ENCODE measurements around the gene DAZAP2. TPM values are rescaled to one million over a fixed set of nuclear protein-coding genes. Genes with fewer than 3 reads are reported as not detected.
A peak's percentile ranks its signal among the peaks of the same experiment; 100 is the strongest.
"Not testable (repeated sequence)": the region's sequence is repeated elsewhere in the genome, so short reads cannot be mapped to it uniquely, and the experiment has no call there.

DAZAP2 gene
- total and polyA plus RNA-seq, 2 donors = 169 to 279 TPM

GRCh38 chr12:51247523-51248206, 9.0 kb downstream of the DAZAP2 start:
- Histone ChIP-seq H3K36me3 (ENCODE audit: control insufficient read depth in 2 of 2, insufficient read depth in 2 of 2, low read length in 1 of 2) (peaks cover 23 to 24% of the 10 kb centered on the region in 2 donors), H3K4me1 (ENCODE audit: control insufficient read depth in 2 of 2, insufficient read depth in 2 of 2, low read length in 2 of 2) (peaks cover 7 to 17% of the 10 kb centered on the region in 2 donors), H3K27me3 (ENCODE audit: control insufficient read depth in 2 of 2, insufficient read depth in 1 of 2, low read length in 1 of 2) (no peaks in the 10 kb centered on the region), H3K27ac (ENCODE audit: low read depth in 1 of 2, low read length in 1 of 2) (no peak overlapping the region), H3K9me3 (ENCODE audit: control insufficient read depth in 2 of 2, insufficient read depth in 1 of 2, low read length in 1 of 2) (peaks cover 0 to 4% of the 10 kb centered on the region in 2 donors), H3K4me3 (ENCODE audit: low read length in 2 of 2) (no peak overlapping the region)
- 89% methylated on average over 14 of the region's 14 CpGs for WGBS
- DNase-seq (ENCODE audit: low read depth in 6 of 9, low spot score in 9 of 9) = no peak

- Histone ChIP-seq H3K9me3 (ENCODE audit: control insufficient read depth in 2 of 2, insufficient read depth in 1 of 2, low read length in 1 of 2) (peaks cover 0 to 4% of the 10 kb centered on the region in 2 donors), H3K27me3 (ENCODE audit: control insufficient read depth in 2 of 2, insufficient read depth in 1 of 2, low read length in 1 of 2) (no peaks in the 10 kb centered on the region), H3K27ac (ENCODE audit: low read depth in 1 of 2, low read length in 1 of 2) (no peak overlapping the region), H3K4me1 (ENCODE audit: control insufficient read depth in 2 of 2, insufficient read depth in 2 of 2, low read length in 2 of 2) (no peaks in the 10 kb centered on the region), H3K36me3 (ENCODE audit: control insufficient read depth in 2 of 2, insufficient read depth in 2 of 2, low read length in 1 of 2) (peaks cover 0 to under 1% of the 10 kb centered on the region in 2 donors), H3K4me3 (ENCODE audit: low read length in 2 of 2) (no peak overlapping the region)
- 100% methylated on average over 1 of the region's 1 CpG for WGBS
- DNase-seq (ENCODE audit: low read depth in 6 of 9, low spot score in 9 of 9) = no peak
Observed at GRCh38 chr12:51253276-51253675, 14.7 kb downstream of the DAZAP2 start.

DNA sequence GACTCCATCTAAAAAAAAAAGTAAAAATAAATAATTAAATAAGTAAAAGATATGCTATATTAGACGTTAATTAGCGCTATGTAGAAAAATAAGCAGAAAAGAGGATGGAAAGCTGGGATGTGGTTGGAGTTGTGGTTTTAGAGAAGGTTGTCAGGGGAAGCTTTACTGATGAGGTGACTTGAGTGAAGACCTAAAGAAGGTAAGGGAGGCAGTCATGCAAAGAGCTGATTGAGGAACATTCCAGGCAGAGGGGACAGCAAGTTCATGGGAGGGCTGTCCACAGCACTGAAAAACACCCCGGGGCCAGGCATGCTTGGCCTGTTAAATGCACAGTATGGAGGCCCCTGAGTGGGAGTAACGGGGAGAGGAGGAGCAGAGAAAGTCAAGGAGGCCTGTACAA, 15.9 kb downstream of the DAZAP2 start:
- WGBS = 71% methylated on average over 4 of the region's 4 CpGs
- H3K36me3 ChIP-seq (ENCODE audit: control insufficient read depth in 2 of 2, insufficient read depth in 2 of 2, low read length in 1 of 2) = no peaks in the 10 kb centered on the region
- no peak overlapping the region for H3K4me3 ChIP-seq (ENCODE audit: low read length in 2 of 2)
- no peaks in the 10 kb centered on the region for H3K27me3 ChIP-seq (ENCODE audit: control insufficient read depth in 2 of 2, insufficient read depth in 1 of 2, low read length in 1 of 2)
- no peak overlapping the region for H3K27ac ChIP-seq (ENCODE audit: low read depth in 1 of 2, low read length in 1 of 2)
- H3K4me1 ChIP-seq (ENCODE audit: control insufficient read depth in 2 of 2, insufficient read depth in 2 of 2, low read length in 2 of 2) = no peaks in the 10 kb centered on the region
- no peaks in the 10 kb centered on the region for H3K9me3 ChIP-seq (ENCODE audit: control insufficient read depth in 2 of 2, insufficient read depth in 1 of 2, low read length in 1 of 2)
- DNase-seq (ENCODE audit: low read depth in 6 of 9, low spot score in 9 of 9) = no peak

DNA sequence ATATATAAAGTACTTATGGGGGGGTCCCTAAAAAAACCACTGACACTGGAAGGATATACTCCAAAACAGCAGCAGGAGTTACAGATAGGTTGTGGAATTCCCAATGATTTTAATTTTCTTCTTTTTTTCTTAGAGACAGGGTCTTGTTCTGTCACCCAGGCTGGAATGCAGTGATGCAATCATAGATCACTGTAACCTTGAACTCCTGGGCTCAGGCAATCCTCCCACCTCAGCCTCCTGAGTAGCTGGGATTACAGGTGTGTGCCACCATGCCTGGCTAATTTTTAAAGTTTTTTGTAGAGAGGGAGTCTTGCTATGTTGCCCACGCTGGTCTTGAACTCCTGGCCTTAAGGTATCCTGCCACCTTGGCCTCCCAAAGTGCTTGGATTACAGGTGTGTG, 21.0 kb downstream of the DAZAP2 start:
- not testable (repeated sequence) for H3K36me3 ChIP-seq (ENCODE audit: control insufficient read depth in 2 of 2, insufficient read depth in 2 of 2, low read length in 1 of 2)
- 98% methylated on average over 1 of the region's 1 CpG for WGBS

GRCh38 chr12:51262758-51263177, 24.1 kb downstream of the DAZAP2 start:
- Histone ChIP-seq H3K27me3 (ENCODE audit: control insufficient read depth in 2 of 2, insufficient read depth in 1 of 2, low read length in 1 of 2) (no peaks in the 10 kb centered on the region), H3K9me3 (ENCODE audit: control insufficient read depth in 2 of 2, insufficient read depth in 1 of 2, low read length in 1 of 2) (no peaks in the 10 kb centered on the region), H3K4me1 (ENCODE audit: control insufficient read depth in 2 of 2, insufficient read depth in 2 of 2, low read length in 2 of 2) (no peaks in the 10 kb centered on the region), H3K36me3 (ENCODE audit: control insufficient read depth in 2 of 2, insufficient read depth in 2 of 2, low read length in 1 of 2) (no peaks in the 10 kb centered on the region), H3K27ac (ENCODE audit: low read depth in 1 of 2, low read length in 1 of 2) (no peak overlapping the region), H3K4me3 (ENCODE audit: low read length in 2 of 2) (no peak overlapping the region)
- peak in 1 of 9 donors; percentile 56 for DNase-seq (ENCODE audit: low read depth in 6 of 9, low spot score in 9 of 9)
- 76% methylated on average over 7 of the region's 7 CpGs for WGBS

More for the DNA sequence above, 21.0 kb downstream of the DAZAP2 start:
- H3K27me3 ChIP-seq (ENCODE audit: control insufficient read depth in 2 of 2, insufficient read depth in 1 of 2, low read length in 1 of 2); DNase-seq (ENCODE audit: low read depth in 6 of 9, low spot score in 9 of 9); H3K4me1 ChIP-seq (ENCODE audit: control insufficient read depth in 2 of 2, insufficient read depth in 2 of 2, low read length in 2 of 2); H3K4me3 ChIP-seq (ENCODE audit: low read length in 2 of 2); H3K9me3 ChIP-seq (ENCODE audit: control insufficient read depth in 2 of 2, insufficient read depth in 1 of 2, low read length in 1 of 2); H3K27ac ChIP-seq (ENCODE audit: low read depth in 1 of 2, low read length in 1 of 2): not testable (repeated sequence)

- no peak overlapping the region for H3K27ac ChIP-seq (ENCODE audit: low read depth in 1 of 2, low read length in 1 of 2)
Observed at GRCh38 chr12:51263341-51263740, 24.7 kb downstream of the DAZAP2 start.

GRCh38 chr12:51264297-51264696, 25.7 kb downstream of the DAZAP2 start:
- H3K4me1 ChIP-seq (ENCODE audit: control insufficient read depth in 2 of 2, insufficient read depth in 2 of 2, low read length in 2 of 2) = peaks cover 0 to 4% of the 10 kb centered on the region in 2 donors
- no peak overlapping the region for H3K27ac ChIP-seq (ENCODE audit: low read depth in 1 of 2, low read length in 1 of 2)
- H3K27me3 ChIP-seq (ENCODE audit: control insufficient read depth in 2 of 2, insufficient read depth in 1 of 2, low read length in 1 of 2) = peaks cover 0 to 1% of the 10 kb centered on the region in 2 donors
- H3K36me3 ChIP-seq (ENCODE audit: control insufficient read depth in 2 of 2, insufficient read depth in 2 of 2, low read length in 1 of 2) = no peaks in the 10 kb centered on the region
- no peaks in the 10 kb centered on the region for H3K9me3 ChIP-seq (ENCODE audit: control insufficient read depth in 2 of 2, insufficient read depth in 1 of 2, low read length in 1 of 2)
- WGBS = 94% methylated on average over 5 of the region's 5 CpGs
- DNase-seq (ENCODE audit: low read depth in 6 of 9, low spot score in 9 of 9) = no peak
- no peak overlapping the region for H3K4me3 ChIP-seq (ENCODE audit: low read length in 2 of 2)

More at GRCh38 chr12:51263341-51263740, 24.7 kb downstream of the DAZAP2 start:
- Histone ChIP-seq H3K9me3 (ENCODE audit: control insufficient read depth in 2 of 2, insufficient read depth in 1 of 2, low read length in 1 of 2) (no peaks in the 10 kb centered on the region), H3K27me3 (ENCODE audit: control insufficient read depth in 2 of 2, insufficient read depth in 1 of 2, low read length in 1 of 2) (no peaks in the 10 kb centered on the region), H3K4me1 (ENCODE audit: control insufficient read depth in 2 of 2, insufficient read depth in 2 of 2, low read length in 2 of 2) (no peaks in the 10 kb centered on the region), H3K4me3 (ENCODE audit: low read length in 2 of 2) (no peak overlapping the region), H3K36me3 (ENCODE audit: control insufficient read depth in 2 of 2, insufficient read depth in 2 of 2, low read length in 1 of 2) (no peaks in the 10 kb centered on the region)
- WGBS = 99% methylated on average over 3 of the region's 3 CpGs
- no peak for DNase-seq (ENCODE audit: low read depth in 6 of 9, low spot score in 9 of 9)

DNA sequence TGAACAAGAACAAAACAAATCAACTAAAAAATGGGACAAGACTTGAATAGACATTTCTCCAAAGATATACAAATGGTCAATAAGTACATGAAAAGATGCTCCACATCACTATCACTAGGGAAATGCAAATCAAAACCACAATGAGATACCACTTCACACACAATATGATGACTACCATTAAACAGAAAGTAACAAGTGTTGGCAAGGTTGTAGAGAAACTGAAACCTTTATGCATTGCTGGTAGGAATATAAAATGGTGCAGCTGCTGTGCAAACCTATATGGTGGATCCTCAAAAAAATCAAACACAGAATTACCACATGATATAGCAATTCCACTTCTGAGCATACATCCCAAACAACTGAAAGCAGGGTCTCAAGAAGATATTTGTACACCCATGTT, 26.4 kb downstream of the DAZAP2 start:
- Histone ChIP-seq H3K27me3 (ENCODE audit: control insufficient read depth in 2 of 2, insufficient read depth in 1 of 2, low read length in 1 of 2) (peaks cover 0 to 5% of the 10 kb centered on the region in 2 donors), H3K27ac (ENCODE audit: low read depth in 1 of 2, low read length in 1 of 2) (no peak overlapping the region), H3K4me3 (ENCODE audit: low read length in 2 of 2) (no peak overlapping the region), H3K36me3 (ENCODE audit: control insufficient read depth in 2 of 2, insufficient read depth in 2 of 2, low read length in 1 of 2) (no peaks in the 10 kb centered on the region), H3K4me1 (ENCODE audit: control insufficient read depth in 2 of 2, insufficient read depth in 2 of 2, low read length in 2 of 2) (peaks cover 0 to 7% of the 10 kb centered on the region in 2 donors), H3K9me3 (ENCODE audit: control insufficient read depth in 2 of 2, insufficient read depth in 1 of 2, low read length in 1 of 2) (no peaks in the 10 kb centered on the region)
- DNase-seq (ENCODE audit: low read depth in 6 of 9, low spot score in 9 of 9) = no peak

- peaks cover 4 to 13% of the 10 kb centered on the region in 2 donors for H3K4me1 ChIP-seq (ENCODE audit: control insufficient read depth in 2 of 2, insufficient read depth in 2 of 2, low read length in 2 of 2)
- 9% methylated on average over 59 of the region's 59 CpGs for WGBS
- no peaks in the 10 kb centered on the region for H3K36me3 ChIP-seq (ENCODE audit: control insufficient read depth in 2 of 2, insufficient read depth in 2 of 2, low read length in 1 of 2)
- H3K27ac ChIP-seq (ENCODE audit: low read depth in 1 of 2, low read length in 1 of 2) = no peak overlapping the region
- peak overlapping the region in 1 of 2 donors; percentile 78 for H3K4me3 ChIP-seq (ENCODE audit: low read length in 2 of 2)
- no peaks in the 10 kb centered on the region for H3K9me3 ChIP-seq (ENCODE audit: control insufficient read depth in 2 of 2, insufficient read depth in 1 of 2, low read length in 1 of 2)
- peak in 4 of 9 donors; percentile 35 to 74 (median 56) for DNase-seq (ENCODE audit: low read depth in 6 of 9, low spot score in 9 of 9)
- H3K27me3 ChIP-seq (ENCODE audit: control insufficient read depth in 2 of 2, insufficient read depth in 1 of 2, low read length in 1 of 2) = peaks cover 0 to 22% of the 10 kb centered on the region in 2 donors
Observed at GRCh38 chr12:51269174-51270066, 30.8 kb downstream of the DAZAP2 start.

Measured in thymus (tissue), 11 donors.